Immature natural killer cell (primary cell): ENCODE measurements around the gene SFMBT1. TPM values are rescaled to one million over a fixed set of nuclear protein-coding genes. Genes with fewer than 3 reads are reported as not detected.

Experiments
- DNase-seq, 3 donors: peaks; one replicate each; pipeline ENCODE4 v3.0.0; 2022; ENCODE audit warnings: mixed read lengths in 1 of 3
- H3K27ac Mint-ChIP-seq, 6 donors: one replicate each; pipeline ENCODE4 v1.8.0; 2020; ENCODE audit warnings: mixed read lengths in 6 of 6, mild to moderate bottlenecking in 5 of 6, inconsistent platforms in 4 of 6, moderate library complexity in 3 of 6
- H3K27me3 Mint-ChIP-seq, 3 donors: one replicate each; pipeline ENCODE4 v1.8.0; 2020 to 2021; ENCODE audit warnings: low read depth in 3 of 3, mild to moderate bottlenecking in 3 of 3, mixed read lengths in 3 of 3, moderate library complexity in 3 of 3, inconsistent platforms in 1 of 3
- H3K36me3 Mint-ChIP-seq, 3 donors: one replicate each; pipeline ENCODE4 v1.8.0; 2020; ENCODE audit warnings: mixed read lengths in 3 of 3, inconsistent platforms in 2 of 3, mild to moderate bottlenecking in 2 of 3
- H3K4me1 Mint-ChIP-seq, 2 donors: one replicate each; pipeline ENCODE4 v1.8.0; 2020; ENCODE audit warnings: inconsistent platforms in 2 of 2, mild to moderate bottlenecking in 2 of 2, mixed read lengths in 2 of 2, moderate library complexity in 1 of 2
- H3K4me3 Mint-ChIP-seq, 5 donors: one replicate each; pipeline ENCODE4 v1.8.0; 2020; ENCODE audit warnings: mild to moderate bottlenecking in 5 of 5, mixed read lengths in 5 of 5, inconsistent platforms in 3 of 5, moderate library complexity in 3 of 5
- H3K9me3 Mint-ChIP-seq, 6 donors: one replicate each; pipeline ENCODE4 v1.8.0; 2020; ENCODE audit warnings: mild to moderate bottlenecking in 6 of 6, mixed read lengths in 6 of 6, inconsistent platforms in 4 of 6, moderate library complexity in 3 of 6
- polyA plus RNA-seq, 3 donors: library from polyadenylated mRNA; unstranded; fragments of 300-500 nt; fragmentation: Illumina TruSeq; gene quantifications; one replicate each; pipeline ENCODE4 v1.2.3, GENCODE V29; 2021

SFMBT1 gene, protein sequence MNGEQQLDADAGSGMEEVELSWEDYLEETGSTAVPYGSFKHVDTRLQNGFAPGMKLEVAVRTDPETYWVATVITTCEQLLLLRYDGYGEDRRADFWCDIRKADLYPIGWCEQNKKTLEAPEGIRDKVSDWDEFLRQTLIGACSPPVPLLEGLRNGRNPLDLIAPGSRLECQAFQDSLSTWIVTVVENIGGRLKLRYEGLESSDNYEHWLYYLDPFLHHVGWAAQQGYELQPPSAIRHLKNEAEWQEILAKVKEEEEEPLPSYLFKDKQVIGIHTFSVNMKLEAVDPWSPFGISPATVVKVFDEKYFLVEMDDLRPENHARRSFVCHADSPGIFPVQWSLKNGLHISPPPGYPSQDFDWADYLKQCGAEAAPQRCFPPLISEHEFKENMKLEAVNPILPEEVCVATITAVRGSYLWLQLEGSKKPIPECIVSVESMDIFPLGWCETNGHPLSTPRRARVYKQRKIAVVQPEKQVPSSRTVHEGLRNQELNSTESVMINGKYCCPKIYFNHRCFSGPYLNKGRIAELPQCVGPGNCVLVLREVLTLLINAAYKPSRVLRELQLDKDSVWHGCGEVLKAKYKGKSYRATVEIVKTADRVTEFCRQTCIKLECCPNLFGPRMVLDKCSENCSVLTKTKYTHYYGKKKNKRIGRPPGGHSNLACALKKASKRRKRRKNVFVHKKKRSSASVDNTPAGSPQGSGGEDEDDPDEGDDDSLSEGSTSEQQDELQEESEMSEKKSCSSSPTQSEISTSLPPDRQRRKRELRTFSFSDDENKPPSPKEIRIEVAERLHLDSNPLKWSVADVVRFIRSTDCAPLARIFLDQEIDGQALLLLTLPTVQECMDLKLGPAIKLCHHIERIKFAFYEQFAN
- 10 to 100 TPM in 2 of 3 donors, 1 to 10 TPM in 1; 6.6 to 12.9 (median 12.3) TPM for polyA plus RNA-seq

DNA sequence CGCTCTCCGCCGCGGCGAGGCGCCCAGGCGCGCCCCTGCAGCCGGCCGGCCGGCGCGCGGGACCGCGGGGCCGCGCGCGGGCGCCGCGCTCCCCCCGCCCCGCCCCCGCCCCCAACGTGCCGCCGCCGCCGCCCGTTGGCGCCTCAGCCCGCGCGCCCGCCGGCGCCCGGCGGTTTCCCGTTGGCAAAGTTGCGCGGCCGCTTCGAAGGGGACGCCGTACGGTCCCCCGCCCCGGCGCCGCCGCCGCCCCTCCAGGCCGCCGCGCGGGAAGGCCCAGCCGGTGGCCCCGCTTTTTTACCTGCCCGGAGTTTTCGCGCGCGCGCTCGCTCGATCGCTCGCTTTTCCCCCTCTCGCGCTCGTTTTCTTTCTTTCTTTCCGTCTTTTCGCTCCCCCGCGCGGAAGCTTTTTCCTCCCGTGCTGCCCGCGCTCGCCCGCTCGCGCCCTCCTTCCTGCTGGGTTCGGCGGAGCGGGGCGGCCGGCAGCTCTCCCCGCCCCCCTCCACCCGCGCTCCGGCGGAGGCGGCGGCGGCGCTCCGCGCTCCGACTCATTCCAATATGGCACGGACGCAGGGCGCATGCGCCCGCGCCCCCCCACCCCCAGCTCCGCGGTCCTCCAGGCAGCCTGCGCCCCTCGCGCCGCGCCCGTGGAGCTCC is at the start of gene SFMBT1:
Gene SFMBT1 (minus strand): TSS at position 556 of the 653 bp plus-strand sequence. CDS start 76,945 bp downstream, outside the sequence.
- peaks cover 22 to 30% of the 10 kb centered on the region in 2 donors for H3K4me1 Mint-ChIP-seq
- peak within 1 kb of the TSS; percentile 93 to 97 (median 96) for H3K27ac Mint-ChIP-seq
- H3K9me3 Mint-ChIP-seq: no peaks in the 10 kb centered on the region

DNA sequence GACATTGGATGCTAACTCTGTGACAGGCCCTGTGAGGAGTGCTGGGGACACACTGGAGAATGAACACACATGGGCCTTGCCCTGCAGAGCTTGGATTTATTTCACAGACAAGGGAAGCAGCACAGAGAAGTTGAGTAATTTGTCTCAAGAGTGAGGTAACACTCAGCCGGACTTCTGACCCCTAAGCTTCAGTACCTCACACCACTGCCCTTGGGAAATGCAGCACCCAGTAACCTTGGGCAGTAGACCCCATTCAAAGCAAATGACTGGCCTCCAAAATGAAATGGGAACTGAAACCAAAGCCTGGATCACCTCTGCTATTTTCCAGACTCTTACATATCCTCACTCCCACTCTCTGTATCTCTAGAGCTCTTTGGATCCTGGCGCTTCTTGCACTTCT is 47.1 kb upstream of the SFMBT1 start:
- Mint-ChIP-seq H3K4me1 (no peaks in the 10 kb centered on the region), H3K27ac (no peak overlapping the region), H3K4me3 (no peak overlapping the region), H3K27me3 (peaks cover 0 to 1% (median 0%) of the 10 kb centered on the region in 3 donors), H3K36me3 (peaks cover 11 to 35% (median 19%) of the 10 kb centered on the region in 3 donors), H3K9me3 (no peaks in the 10 kb centered on the region)
- no peak for DNase-seq

More for the DNA sequence above, at the start of gene SFMBT1:
- peaks cover 10 to 12% (median 12%) of the 10 kb centered on the region in 3 donors for H3K27me3 Mint-ChIP-seq
- DNase-seq: peak; percentile 65 to 70 (median 69)
- H3K36me3 Mint-ChIP-seq: no peaks in the 10 kb centered on the region
- peak within 1 kb of the TSS; percentile 93 to 98 (median 95) for H3K4me3 Mint-ChIP-seq

DNA sequence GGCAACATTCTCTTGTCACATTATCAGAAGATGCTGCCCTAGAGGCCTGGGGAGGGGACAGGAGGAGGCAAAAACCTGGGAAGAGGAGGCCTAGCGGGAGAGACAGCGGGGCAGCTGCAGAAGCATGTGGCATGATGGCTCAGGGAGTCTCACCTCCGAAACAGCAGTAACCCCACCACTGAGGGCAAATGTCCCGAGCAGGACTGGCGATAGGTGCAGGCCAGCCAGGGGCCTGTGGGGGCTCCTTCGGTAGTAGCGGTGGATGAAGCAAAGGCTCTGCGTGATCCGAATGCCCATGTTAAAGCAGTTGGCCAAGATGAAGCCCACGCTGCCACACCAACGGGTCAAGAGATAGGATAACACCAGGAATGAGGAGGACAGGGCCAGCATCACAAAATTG is 46.3 kb upstream of the SFMBT1 start:
- Mint-ChIP-seq H3K9me3 (no peaks in the 10 kb centered on the region), H3K4me1 (no peaks in the 10 kb centered on the region), H3K4me3 (no peak overlapping the region), H3K36me3 (peaks cover 6 to 35% (median 19%) of the 10 kb centered on the region in 3 donors), H3K27ac (no peak overlapping the region), H3K27me3 (peaks cover 0 to 1% (median 0%) of the 10 kb centered on the region in 3 donors)
- no peak for DNase-seq

DNA sequence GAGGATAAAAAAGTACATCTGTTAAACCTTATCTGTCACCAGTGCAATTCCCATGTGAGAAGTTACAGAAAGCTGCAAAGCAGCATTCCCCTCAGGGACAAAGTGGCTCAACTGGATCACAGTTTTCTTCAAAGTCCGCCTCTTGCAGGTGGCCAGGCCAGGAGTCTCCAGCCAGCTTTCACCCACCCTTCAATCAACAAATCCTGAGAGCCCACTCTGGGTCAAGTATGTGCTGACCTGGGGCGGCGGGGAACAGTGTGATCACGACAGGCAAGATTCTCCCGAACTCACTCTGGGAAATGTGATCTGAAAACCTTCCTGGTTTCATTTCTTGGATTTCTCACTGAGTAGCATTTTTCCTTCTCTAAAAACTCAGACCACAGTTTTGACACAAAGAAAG is 45.1 kb upstream of the SFMBT1 start:
- H3K36me3 Mint-ChIP-seq: peaks cover 4 to 34% (median 19%) of the 10 kb centered on the region in 3 donors
- no peak for DNase-seq
- H3K27ac Mint-ChIP-seq: no peak overlapping the region
- H3K9me3 Mint-ChIP-seq: no peaks in the 10 kb centered on the region
- no peaks in the 10 kb centered on the region for H3K4me1 Mint-ChIP-seq
- no peak overlapping the region for H3K4me3 Mint-ChIP-seq
- H3K27me3 Mint-ChIP-seq: peaks cover 0 to 1% (median 0%) of the 10 kb centered on the region in 3 donors

DNA sequence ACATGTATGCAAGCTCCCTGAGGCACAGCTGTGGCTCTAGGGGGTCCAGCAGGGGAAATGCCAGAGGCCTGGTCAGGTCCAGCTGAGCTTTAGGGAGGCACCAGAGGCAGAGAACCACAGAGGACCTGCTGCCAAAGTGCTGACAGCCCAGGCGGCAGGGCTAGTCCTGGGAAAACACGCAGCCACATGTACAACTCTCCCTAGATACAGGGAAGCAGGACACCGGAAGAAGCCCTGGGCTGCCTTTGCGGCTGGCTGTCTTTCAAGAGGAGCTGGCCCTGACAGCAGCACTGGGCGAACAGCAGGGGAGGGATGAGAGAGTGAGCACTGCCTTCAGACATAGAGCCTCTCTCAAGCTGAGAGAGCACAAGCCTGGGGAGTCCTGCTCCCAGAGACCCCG is 43.6 kb upstream of the SFMBT1 start:
- Mint-ChIP-seq H3K36me3 (peaks cover 3 to 27% (median 19%) of the 10 kb centered on the region in 3 donors), H3K27ac (no peak overlapping the region), H3K4me1 (no peaks in the 10 kb centered on the region), H3K4me3 (no peak overlapping the region), H3K9me3 (no peaks in the 10 kb centered on the region), H3K27me3 (peaks cover 0 to 1% (median 0%) of the 10 kb centered on the region in 3 donors)
- no peak for DNase-seq

DNA sequence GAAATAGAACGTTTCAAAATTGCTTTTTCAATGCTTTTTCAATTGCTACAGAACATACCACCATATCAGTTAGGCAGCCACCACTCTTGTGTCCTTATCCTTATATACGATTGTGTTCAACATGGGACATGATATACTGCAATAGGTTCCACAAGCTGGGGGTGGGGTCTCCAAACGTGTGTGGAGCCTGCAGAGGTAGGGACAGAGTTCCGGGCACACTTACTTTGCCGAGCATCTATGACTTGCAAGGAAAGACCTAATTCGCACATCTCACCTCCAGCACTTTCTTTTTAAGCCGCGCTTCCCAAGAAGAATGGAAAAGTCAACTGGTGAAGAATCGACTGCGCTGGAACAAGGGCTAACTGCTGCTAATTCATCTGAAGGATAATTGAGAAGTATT is 39.6 kb upstream of the SFMBT1 start:
- Mint-ChIP-seq H3K4me3 (no peak overlapping the region), H3K36me3 (peaks cover 0 to 3% (median 0%) of the 10 kb centered on the region in 3 donors), H3K4me1 (no peaks in the 10 kb centered on the region), H3K27ac (no peak overlapping the region), H3K9me3 (no peaks in the 10 kb centered on the region), H3K27me3 (peaks cover 0 to 1% (median 0%) of the 10 kb centered on the region in 3 donors)
- DNase-seq: no peak

DNA sequence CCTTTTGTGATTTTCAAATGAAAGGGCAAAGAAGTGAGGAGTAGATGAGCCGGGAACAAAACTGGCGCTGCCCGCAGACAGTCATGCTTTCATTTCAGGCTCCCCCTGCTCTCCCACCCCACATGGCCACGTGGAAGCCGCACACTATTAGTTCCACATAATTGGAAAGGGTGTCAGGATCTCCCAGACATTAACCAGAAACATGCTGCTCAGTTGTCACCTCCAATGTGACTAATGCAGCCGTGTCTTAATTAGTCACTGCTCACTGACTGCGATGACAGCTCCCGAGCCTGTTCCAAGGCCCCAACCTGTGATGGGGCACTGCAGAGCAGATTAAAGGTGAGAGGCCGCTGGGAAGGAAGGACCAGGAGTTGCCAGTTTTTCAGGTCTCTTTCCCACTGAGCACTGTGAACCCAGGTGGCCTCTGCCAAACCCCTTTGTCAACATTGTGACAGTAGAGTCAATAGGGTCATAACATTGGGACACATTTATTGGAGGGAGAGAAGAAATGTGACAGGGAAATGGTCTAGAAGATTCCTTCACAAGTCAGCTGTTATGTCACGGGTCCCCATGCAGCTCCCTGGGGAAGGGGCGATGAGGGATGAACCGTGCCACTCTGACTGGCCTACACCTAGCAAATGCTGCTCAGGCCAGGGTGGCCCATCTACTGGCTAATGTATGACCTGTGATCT is 38.6 kb upstream of the SFMBT1 start:
- H3K27ac Mint-ChIP-seq: peak overlapping the region in 1 of 6 donors; percentile 12
- H3K27me3 Mint-ChIP-seq: peaks cover 0 to 1% (median 0%) of the 10 kb centered on the region in 3 donors
- peaks cover 0 to 1% (median 0%) of the 10 kb centered on the region in 3 donors for H3K36me3 Mint-ChIP-seq
- H3K9me3 Mint-ChIP-seq: no peaks in the 10 kb centered on the region
- no peaks in the 10 kb centered on the region for H3K4me1 Mint-ChIP-seq
- DNase-seq: no peak
- H3K4me3 Mint-ChIP-seq: no peak overlapping the region

DNA sequence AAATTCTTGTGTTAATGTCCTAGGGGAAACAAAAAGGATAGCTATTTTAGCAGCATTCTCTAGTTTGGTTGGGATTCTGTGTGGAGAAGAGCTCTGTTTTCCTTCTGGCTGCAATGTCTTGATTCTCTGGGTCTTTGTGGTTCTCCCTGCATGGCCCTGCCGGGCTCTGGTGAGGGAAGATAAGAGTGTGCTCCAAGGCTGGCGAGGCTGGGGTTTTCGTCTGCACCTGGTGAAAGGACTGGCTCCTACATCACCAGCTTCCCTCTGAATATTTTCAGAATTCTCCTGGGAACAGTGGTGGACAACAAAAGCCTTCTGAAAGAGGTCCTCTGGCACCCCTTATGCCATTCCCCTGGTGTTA is 38.1 kb upstream of the SFMBT1 start:
- no peak for DNase-seq
- H3K27me3 Mint-ChIP-seq: peaks cover 0 to 1% (median 0%) of the 10 kb centered on the region in 3 donors
- H3K4me3 Mint-ChIP-seq: no peak overlapping the region
- peak overlapping the region in 1 of 6 donors; percentile 12 for H3K27ac Mint-ChIP-seq
- H3K9me3 Mint-ChIP-seq: no peaks in the 10 kb centered on the region
- H3K4me1 Mint-ChIP-seq: no peaks in the 10 kb centered on the region
- H3K36me3 Mint-ChIP-seq: no peaks in the 10 kb centered on the region

DNA sequence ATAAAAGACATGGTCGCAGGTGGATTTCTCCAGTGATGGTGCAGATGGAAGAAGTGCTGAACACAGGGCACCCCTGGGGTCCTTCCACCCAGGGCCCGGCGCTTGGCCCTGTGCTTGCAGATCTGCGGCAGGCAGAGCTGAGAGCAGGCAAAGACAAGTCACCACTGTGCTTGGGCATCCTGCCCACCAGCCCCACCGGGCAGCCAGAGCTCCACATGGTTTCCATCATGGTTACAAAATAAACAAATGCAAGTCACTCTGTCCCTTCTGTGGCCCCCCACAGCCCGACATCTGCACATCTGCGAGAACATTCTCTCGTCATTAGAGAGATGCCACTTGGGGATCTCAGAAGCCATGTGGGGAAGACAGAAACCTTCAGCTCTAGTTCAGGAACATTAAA is 37.6 kb upstream of the SFMBT1 start:
- no peak for DNase-seq
- H3K36me3 Mint-ChIP-seq: no peaks in the 10 kb centered on the region

DNA sequence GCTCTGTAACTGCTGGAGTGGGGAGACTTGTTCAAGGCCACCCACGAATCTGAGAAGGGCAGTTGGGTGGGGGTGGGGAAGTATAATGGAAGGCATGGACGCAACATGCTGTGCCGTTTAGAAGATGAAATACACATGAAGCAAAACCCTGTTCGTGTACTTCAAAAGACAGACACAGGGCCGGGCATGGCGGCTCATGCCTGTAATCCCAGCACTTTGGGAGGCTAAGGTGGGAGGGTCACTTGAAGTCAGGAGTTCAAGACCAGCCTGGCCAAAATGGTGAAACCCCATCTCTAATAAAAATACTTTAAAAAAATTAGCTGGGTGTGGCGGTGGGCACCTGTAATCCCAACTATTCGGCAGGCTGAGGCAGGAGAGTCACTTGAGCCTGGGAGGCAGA is 36.9 kb upstream of the SFMBT1 start:
- no peaks in the 10 kb centered on the region for H3K27me3 Mint-ChIP-seq
- H3K27ac Mint-ChIP-seq: no peak overlapping the region
- no peaks in the 10 kb centered on the region for H3K4me1 Mint-ChIP-seq
- no peaks in the 10 kb centered on the region for H3K9me3 Mint-ChIP-seq
- H3K4me3 Mint-ChIP-seq: no peak overlapping the region
- H3K36me3 Mint-ChIP-seq: no peaks in the 10 kb centered on the region
- DNase-seq: no peak

More for the DNA sequence above, 37.6 kb upstream of the SFMBT1 start:
- Mint-ChIP-seq H3K4me1 (no peaks in the 10 kb centered on the region), H3K27ac (peak overlapping the region in 1 of 6 donors; percentile 12), H3K4me3 (no peak overlapping the region), H3K9me3 (no peaks in the 10 kb centered on the region), H3K27me3 (no peaks in the 10 kb centered on the region)

DNA sequence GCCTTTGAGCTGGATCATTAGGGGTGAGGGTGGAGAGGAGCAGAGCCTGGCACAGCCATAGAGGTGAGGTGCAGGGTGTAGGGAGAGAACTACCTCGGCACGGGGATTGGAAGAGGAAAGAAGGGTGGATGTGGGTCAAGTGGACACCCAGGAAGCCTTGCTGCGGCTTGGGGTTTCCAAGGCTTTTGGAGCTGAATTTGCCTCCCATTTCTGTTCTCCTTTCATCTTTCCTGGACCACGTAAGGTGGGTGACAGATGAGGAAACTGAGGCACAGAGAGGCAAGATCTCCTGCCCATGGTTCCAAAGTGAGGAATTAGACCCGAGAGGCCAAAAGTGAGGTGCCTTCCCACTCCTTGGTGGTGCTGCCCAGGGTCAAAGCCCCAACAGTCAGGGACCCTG is 35.4 kb upstream of the SFMBT1 start:
- Mint-ChIP-seq H3K4me3 (no peak overlapping the region), H3K27me3 (peaks cover 0 to 1% (median 0%) of the 10 kb centered on the region in 3 donors), H3K9me3 (no peaks in the 10 kb centered on the region), H3K36me3 (no peaks in the 10 kb centered on the region), H3K4me1 (no peaks in the 10 kb centered on the region), H3K27ac (no peak overlapping the region)
- DNase-seq: no peak

DNA sequence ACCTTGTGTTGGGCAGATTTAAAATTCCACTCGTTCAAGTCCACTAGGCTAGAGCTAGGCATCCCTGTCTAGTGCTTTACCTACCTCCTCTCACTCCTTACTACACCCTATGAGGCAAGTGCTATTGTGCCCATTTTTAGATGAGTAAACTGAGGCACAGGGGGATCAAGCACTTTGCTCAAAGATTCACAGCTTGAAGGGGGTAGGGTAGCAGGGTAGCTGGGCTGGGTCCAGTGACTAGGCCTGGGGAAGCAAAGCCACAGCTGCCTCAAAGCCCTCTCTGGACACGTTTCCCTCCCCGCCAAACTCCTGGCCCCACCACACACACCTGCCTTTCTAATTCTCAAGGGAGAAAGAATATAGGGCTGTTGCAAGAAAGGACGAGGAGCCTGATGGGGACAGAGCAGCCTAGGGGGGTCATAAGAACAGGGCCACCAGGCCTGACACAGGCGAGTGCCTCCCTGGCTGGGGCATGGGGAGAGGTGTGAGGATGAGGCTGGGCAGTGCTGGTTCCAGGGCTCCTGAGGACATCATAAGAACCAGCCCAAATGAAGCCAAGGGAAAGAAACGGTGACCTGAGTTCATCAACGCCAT is 34.8 kb upstream of the SFMBT1 start:
- H3K4me3 Mint-ChIP-seq: no peak overlapping the region
- no peaks in the 10 kb centered on the region for H3K4me1 Mint-ChIP-seq
- H3K36me3 Mint-ChIP-seq: no peaks in the 10 kb centered on the region
- no peak for DNase-seq
- no peaks in the 10 kb centered on the region for H3K9me3 Mint-ChIP-seq
- peaks cover 0 to 1% (median 0%) of the 10 kb centered on the region in 3 donors for H3K27me3 Mint-ChIP-seq
- no peak overlapping the region for H3K27ac Mint-ChIP-seq
